ENCODE results near the gene C2orf49. TPM values are rescaled to one million over a fixed set of nuclear protein-coding genes. Genes with fewer than 3 reads are reported as not detected.

Gene C2orf49
- total RNA-seq, 1 experiment from 2014 or later: 17.2 TPM

DNA sequence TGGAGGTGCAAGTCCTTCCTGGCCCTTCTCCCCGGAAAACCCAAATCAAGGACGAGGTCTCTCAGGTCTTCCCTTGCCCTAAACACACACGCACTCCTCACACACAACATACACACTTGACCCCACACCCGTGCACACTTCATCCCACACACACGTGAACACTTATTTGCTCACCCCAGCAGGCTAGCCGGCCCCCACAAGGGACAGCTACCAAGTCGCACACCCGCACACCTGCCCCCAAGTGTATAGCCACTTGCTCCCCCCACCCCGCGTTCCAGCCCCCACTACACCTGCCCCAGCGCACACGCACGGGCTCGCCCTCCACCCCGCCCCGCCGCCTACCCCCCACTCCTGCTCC lies 8.2 kb upstream of the C2orf49 start:
- Histone ChIP-seq H3K27ac (ENCODE audit: low read depth, low read length) (peak overlapping the region; percentile 37), H4K20me1 (ENCODE audit: insufficient read depth) (no peaks in the 10 kb centered on the region), H3K4me3 (replicated peaks in 1 of 2; ENCODE audit: low read depth in 1 of 2, low read length in 2 of 2) (peak overlapping the region; percentile 51 to 59), H3K27me3 (ENCODE audit: insufficient read depth, low read length) (no peaks in the 10 kb centered on the region), H3K4me1 (ENCODE audit: control insufficient read depth in 1 of 2, insufficient read depth in 2 of 2, low read length in 2 of 2) (peaks cover 12 to 26% of the 10 kb centered on the region in 2 experiments), H3K79me2 (ENCODE audit: insufficient read depth, low read length) (peaks cover 50% of the 10 kb centered on the region), H3K4me2 (ENCODE audit: low read length) (peak overlapping the region; percentile 71), H3K9me3 (ENCODE audit: control insufficient read depth in 1 of 2, insufficient read depth in 1 of 2, low read depth in 1 of 2, low read length in 2 of 2) (no peaks in the 10 kb centered on the region), H3K36me3 (ENCODE audit: control insufficient read depth in 1 of 2, insufficient read depth in 2 of 2, low read length in 2 of 2) (0 out of 4 replicates have a peak, but pooled peaks cover 0 to 2% of the 10 kb centered on the region in 2 experiments), H3K9me2 (ENCODE audit: insufficient read depth) (no peaks in the 10 kb centered on the region), H2AFZ (ENCODE audit: low read depth, low read length, poor library complexity, severe bottlenecking) (no peak overlapping the region), H3K9ac (ENCODE audit: low read length) (peak overlapping the region; percentile 74)
- RAD21 ChIA-PET (ENCODE audit: low non-redundant PET in 1 of 2, low total read pairs in 2 of 2, uncharacterized antibody in 2 of 2, unreplicated experiment in 2 of 2): interaction anchor here in 1 of 2 experiments (0.7 kb wide), 1 partner anchor 28 kb away, joined by 3 read pairs; no protein-coding TSS in a partner anchor
- TF ChIP-seq ZNF274 (IDR thresholded peaks at IDR 0.05; ENCODE audit: low read depth, low read length) (no peak), SIN3A (IDR thresholded peaks at IDR 0.05; ENCODE audit: low read depth) (no peak), POLR2A (IDR thresholded peaks at IDR 0.05; ENCODE audit: borderline replicate concordance, extremely low read depth, insufficient read depth, insufficient read length) (no peak), EGR1 (IDR thresholded peaks at IDR 0.05; ENCODE audit: low read depth) (no peak), EZH2phosphoT487 (IDR thresholded peaks at IDR 0.05; ENCODE audit: borderline replicate concordance) (no peak), EZH2 (IDR thresholded peaks at IDR 0.05) (no peak), POLR2AphosphoS5 (IDR thresholded peaks at IDR 0.05; ENCODE audit: low read depth, low read length) (no peak), CBX3 (IDR thresholded peaks at IDR 0.05; ENCODE audit: low read depth) (no peak), ELF1 (IDR thresholded peaks at IDR 0.05; ENCODE audit: borderline replicate concordance, low read depth) (no peak), RAD21 (IDR thresholded peaks at IDR 0.05; ENCODE audit: low read depth) (no peak), REST (IDR thresholded peaks at IDR 0.05; ENCODE audit: low read depth) (no peak), MAX (IDR thresholded peaks at IDR 0.05) (no peak), SP1 (IDR thresholded peaks at IDR 0.05; ENCODE audit: low read depth) (no peak), SRF (IDR thresholded peaks at IDR 0.05; ENCODE audit: low read depth) (no peak), CEBPB (IDR thresholded peaks at IDR 0.05; ENCODE audit: low read depth) (no peak), YY1 (IDR thresholded peaks at IDR 0.05; ENCODE audit: extremely low read depth, insufficient replicate concordance, low read depth, low read length) (no peak)
- TF ChIP-seq, protein P1, sequence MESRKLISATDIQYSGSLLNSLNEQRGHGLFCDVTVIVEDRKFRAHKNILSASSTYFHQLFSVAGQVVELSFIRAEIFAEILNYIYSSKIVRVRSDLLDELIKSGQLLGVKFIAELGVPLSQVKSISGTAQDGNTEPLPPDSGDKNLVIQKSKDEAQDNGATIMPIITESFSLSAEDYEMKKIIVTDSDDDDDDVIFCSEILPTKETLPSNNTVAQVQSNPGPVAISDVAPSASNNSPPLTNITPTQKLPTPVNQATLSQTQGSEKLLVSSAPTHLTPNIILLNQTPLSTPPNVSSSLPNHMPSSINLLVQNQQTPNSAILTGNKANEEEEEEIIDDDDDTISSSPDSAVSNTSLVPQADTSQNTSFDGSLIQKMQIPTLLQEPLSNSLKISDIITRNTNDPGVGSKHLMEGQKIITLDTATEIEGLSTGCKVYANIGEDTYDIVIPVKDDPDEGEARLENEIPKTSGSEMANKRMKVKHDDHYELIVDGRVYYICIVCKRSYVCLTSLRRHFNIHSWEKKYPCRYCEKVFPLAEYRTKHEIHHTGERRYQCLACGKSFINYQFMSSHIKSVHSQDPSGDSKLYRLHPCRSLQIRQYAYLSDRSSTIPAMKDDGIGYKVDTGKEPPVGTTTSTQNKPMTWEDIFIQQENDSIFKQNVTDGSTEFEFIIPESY (IDR thresholded peaks at IDR 0.05; ENCODE audit: extremely low read depth, insufficient replicate concordance, low read length): no peak
- POLR2A ChIA-PET: no interaction called here
- DNase-seq (ENCODE audit: low read depth, low spot score) (no peak), ATAC-seq (peak; percentile 39; the same call in 1 of the 2 replicates)
- BruUV-seq (replicated peaks): no TSS peak
- CTCF ChIA-PET: interaction anchor here (1.3 kb wide), 1 partner anchor 41 kb away, joined by 3 read pairs; no protein-coding TSS in a partner anchor
- intact Hi-C loops (cut with micrococcal nuclease): no loop called here
